ENCODE data around the gene RPS6KA4.

GRCh38 chr11:64413417-64413816, 54.5 kb downstream of the RPS6KA4 start:
- TF ChIP-seq EZH2 (IDR thresholded peaks at IDR 0.05) (no peak), POLR2AphosphoS5 (IDR thresholded peaks at IDR 0.05; ENCODE audit: borderline replicate concordance, low read depth, low read length) (no peak), FOXP2 (optimal IDR thresholded peaks at IDR 0.05; ENCODE audit: control extremely low read depth, extremely low read length, insufficient read depth) (no peak)
